Ureter (tissue), 1 donor: ENCODE results near the gene DEPDC5. TPM values are rescaled to one million over a fixed set of nuclear protein-coding genes. Genes with fewer than 3 reads are reported as not detected.

Experiments
- DNase-seq: peaks from one replicate; pipeline ENCODE4 v3.0.0-alpha.2; 2020; ENCODE audit warnings: low spot score
- total RNA-seq: library from RNA; stranded (reverse); gene quantifications from one replicate; pipeline ENCODE4 v1.2.4, GENCODE V29; 2023
- donor health status: DM: yes; HTN: yes; CAD: no.

The DEPDC5 gene
- total RNA-seq, 1 donor from 2014 or later: 55.4 TPM

DNA sequence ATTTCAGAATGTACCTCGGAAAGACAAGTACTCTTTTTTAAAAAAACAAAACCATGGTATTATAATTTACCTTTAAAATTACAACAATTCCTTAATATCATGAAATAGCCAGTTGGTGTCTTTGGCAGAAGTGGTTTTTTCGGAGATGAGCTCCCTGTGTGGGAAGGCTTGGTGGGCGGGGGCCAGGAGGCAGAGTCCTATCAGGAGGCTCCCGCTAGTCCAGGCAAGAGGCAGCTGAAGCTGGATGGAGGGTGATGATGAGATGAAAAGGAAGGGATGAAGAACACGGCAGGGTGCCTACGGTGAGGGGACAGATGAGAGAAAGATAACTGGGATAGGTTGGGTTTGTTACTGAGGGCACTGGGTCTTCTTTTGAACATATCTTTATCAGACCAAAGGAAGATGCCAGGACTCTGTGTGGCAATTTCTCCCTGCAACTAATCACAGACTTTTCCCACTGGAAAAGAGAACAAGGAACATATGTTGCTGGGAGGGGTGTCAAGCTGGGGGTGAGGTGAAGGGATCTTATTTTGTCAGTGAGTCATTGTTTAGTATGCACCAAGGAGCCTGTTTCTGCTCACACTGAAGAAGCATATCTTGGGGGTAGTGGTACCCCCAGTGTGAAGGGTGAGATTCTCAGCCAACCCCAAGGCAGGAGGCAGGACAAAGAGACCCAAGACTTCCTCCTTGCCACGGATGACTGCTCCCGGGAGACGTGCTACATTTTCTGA is 99.0 kb downstream of the DEPDC5 start:
- no peak for DNase-seq

DNA sequence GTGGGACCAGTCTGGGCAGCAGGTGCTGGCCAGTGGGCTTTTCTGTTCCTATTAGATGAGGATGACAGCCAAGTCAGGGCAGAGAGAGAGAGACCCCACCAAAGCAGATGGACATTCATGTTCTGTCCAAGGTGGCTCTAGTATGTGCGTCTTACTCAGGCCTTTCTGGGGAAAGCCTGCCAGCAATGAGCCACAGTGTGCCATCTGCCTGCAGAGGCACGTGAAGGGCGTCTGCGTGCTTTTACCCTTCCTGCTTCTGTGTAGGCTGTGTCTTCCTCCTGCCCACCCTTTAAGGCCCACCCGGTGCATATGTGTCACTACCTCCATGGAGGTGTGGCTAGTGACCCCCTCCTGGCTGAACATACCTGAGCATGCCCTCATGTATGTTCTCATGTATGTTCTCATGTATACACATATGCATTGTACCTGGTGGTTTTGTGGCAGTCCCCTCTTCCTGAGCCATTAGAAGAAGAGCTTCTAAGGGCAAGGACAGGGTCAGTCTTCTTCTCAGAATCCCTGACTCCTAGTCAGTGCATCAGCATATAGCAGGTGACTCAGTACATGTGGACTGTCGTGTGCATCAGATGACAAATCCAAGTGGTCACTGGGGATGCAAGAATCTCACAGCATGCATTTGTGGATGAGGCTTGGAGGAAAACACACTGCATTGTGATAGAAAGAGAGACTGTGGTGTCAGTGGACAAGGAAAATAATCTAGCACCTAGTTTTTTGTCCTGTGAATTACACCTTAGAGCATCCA is 100.1 kb downstream of the DEPDC5 start:
- DNase-seq: no peak

DNA sequence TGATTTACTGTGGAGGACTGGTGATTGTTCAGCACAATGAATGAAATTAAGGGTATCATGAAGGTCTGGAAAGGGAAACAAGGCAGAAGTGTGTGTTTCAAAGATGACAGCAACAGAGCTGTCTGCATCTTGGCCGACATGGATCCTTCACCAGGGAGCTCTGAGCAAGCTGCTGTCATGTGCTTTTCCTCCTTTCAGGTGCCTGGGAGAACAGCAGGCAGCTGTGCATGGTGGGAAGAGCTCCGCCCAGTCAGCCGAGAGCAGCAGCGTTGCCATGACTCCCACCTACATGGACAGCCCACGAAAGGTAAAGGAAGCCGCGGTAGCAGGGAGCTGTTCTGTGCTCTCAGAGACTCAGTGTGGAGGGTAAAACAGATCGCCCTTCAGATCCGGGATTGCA is 103.4 kb downstream of the DEPDC5 start:
- DNase-seq: no peak

DNA sequence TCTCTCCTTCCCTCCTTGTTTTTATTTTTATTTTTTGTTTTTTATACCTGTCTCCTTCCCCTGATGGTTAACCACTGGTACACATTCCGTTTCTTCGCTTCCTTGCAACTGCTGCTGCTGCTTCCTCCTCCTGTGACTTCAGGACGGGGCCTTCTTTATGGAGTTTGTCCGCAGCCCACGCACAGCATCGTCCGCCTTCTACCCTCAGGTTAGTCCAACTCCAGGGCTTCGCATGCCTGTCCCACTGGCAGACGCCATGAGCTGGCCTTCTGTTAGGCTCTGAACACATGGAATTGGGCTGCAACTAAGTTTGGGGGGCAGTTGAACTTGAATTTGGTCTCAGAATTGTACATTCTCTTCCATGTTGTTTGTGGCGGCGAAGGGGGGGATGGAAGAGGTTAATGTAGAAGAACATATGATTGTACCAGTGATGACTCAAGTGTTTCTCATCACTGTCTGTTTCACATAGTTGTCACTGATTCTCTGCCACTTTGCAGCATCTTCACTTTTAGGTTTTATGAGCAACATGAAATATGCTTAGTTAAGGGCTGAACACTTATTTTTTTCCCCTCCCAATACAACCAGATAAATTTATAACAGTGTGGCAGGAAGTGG is 107.5 kb downstream of the DEPDC5 start:
- DNase-seq: no peak

DNA sequence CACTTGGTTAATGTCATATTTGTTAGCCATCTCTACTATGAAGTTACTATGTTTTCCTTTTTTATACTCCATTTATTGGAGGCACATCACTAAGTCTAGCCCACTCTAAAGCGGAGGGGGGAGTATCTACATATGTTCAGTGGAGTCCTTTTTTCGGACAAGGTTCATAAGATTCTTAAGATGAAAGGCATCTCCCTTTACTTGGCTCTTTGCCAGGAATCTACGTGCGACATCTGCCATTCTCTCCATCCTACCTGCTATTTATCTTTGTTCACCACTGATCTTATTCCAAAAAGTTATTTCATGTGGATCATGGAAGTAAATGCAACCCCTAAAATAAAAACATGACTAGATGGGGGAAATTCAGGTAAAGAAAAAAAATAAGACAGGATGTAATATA is 113.1 kb downstream of the DEPDC5 start:
- DNase-seq: no peak

DNA sequence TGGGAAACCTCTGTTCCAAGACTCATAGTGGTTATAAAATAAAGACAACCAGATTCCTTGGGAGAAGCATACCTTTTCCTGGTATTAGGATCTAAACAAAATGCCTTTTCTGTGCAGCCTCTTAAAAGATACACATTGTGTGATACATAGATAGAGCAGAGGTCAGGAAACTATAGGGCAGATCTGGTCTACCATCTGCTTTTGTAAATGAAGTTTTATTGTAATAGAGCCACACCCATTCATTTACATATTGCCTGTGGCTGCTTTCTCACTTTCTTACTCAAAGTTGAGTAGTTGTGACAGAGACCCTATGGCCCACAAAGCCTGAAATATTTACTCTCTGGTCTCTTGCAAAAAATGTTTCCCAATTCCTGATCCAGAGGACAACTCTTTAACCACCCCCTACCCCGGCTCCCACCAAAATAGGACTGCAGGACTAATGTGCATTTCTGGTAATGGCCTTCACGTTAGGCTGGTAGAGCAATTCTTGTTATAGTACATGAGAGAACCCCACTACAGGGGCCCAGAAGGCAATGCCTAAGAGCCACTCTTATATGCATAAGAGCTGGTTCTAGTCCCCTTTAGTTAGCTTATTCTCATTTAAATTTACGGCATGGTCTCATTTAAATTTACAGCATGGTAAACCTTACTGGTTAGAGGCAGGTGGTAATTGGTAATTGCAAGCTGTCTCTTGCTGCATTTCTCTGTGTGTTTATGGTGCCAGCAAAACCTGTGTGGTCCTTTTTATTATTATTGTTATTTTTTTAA is 113.8 kb downstream of the DEPDC5 start:
- no peak for DNase-seq

DNA sequence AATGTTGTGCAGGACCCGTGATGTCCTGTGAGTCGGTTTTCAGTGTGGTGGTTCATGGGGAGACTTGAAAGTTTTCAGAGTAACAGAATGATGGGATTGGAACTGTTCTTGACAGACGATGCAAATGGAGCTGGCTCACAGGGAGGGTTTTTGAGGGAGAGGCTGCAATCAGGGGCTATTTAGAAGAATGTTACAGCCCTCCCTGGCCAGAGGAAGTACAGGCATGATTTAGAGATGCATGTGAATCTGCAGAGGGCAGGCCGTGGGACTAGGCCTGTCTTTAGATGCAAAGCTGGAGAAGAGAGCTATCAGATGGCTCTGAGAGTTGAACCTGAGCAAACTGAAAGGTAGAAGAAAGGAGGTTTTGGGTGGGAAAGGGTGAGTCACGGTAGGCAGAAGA is 115.9 kb downstream of the DEPDC5 start:
- DNase-seq: no peak

DNA sequence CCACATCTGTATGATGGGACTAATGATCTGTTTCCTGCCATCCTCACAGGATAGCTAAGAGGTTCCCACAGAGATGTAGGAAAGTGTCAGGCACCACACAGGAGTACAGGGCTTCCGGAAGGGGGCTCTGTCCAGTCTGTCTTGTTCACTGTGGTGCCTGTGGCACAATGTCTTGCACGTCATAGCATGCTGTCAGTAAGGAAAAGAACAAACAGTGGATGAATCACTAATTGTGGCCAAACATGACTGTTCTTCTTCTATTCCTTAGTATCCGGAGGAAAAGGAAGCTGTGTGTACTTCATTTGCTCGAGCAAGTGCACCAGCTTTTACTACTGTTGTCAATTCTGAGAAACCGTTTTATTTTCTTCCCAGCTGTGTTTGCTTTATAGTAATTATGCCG is 117.1 kb downstream of the DEPDC5 start:
- DNase-seq: peak; percentile 54

DNA sequence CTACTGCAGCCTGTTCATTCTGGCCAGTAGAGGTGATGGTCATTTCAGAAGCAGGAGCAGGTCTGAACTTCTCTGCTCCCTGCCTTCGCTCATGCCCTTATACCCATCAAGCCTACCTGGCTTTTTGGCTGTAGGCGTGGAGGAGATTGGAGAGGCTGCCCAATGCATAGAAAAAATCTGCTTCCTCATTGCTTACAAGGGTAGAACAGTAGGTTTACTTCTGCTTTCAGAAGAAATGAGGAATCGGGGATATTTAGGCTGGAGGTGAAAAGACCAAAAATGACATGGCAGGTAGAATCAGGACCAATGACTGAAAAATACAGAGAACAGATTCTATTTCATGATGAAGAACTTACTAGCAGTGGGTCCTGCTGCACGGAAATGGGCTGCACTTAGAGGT is 117.7 kb downstream of the DEPDC5 start:
- DNase-seq: no peak

DNA sequence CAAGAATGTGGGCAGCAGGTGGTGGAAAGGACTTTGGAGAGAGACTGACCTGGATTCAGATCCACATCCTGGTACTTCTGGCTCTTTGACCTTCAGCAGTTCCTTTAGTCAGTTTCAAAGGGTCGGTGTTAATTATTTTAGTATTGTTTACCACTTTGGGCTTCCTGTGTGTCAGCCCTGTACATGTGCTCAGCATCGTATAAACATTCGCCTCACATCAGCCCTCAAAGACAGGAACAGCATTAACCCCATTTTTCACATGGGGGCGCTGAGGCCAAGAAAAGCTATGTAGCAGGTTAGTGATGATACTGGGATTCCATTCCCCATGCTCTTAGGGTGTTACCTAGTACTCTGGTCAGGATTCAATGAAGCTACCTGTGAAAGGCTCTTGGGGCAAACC is 118.4 kb downstream of the DEPDC5 start:
- DNase-seq: no peak

DNA sequence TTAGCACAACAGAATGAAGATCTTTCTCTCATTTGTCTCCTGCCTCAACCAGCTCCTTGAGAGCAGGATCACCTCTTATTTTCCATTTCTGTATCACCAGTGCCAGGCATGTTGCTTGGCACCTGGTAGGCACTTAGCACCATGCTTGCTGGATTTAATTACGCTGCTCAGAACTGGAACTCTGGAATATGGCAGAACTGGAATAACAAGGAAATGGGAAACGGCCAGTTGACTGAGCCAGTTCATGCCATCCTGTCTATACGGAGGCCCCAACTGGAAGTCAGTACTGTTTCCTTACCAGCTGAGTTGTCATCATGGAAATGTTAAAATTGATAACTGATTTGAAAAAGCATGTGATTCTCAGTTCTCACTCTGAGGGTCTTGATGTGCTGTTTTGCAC is 121.0 kb downstream of the DEPDC5 start:
- DNase-seq: no peak

DNA sequence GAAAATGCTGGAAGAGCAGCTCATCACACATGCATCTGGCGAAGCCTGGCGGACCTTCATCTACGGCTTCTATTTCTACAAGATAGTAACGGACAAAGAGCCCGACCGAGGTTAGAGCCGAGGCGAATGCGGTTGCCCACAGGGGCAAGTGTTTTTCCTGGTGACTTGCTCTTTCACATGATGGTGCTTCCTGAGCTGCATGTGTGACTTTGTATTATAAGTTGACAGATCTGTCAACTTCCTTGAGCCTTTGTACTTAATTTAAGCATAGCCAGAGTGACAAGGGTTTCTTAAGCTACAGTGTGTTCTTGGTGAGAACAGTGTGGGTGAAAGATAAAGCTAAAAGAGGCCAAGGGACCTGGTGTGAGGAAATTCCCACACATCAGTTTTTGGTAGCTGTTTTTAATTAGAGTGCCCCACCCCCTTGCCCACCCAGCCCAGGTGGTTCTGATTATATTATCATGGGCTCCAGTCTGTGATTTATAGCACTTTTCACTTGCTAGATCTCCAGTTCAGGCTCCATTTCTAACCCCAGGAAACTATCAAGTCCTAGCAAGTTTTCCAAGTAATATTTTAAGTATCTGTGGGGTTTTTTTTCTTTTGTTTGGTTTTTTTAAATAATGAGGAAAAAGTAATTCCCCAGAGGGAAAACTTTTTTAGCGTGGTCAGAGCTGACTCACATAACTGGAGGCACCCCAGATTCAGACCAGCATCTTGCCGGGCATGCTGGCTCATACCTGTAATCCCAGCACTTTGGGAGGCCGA is 122.5 kb downstream of the DEPDC5 start:
- no peak for DNase-seq

DNA sequence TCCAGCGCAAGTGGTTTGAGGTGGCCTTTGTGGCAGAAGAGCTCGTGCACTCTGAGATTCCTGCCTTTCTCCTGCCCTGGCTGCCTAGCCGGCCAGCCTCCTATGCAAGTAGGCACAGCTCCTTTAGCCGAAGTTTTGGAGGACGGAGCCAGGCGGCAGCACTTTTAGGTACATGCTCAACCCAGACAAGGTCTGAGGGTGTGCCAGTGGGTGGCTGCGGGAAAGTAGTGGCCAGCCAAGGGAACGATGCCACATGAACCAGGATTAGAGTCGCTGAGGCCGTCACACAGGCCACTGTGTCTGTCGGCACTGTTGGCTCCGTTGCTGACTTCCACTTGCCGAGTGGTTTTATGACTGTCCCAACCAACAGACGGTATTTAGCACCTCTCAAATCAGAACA is 125.8 kb downstream of the DEPDC5 start:
- DNase-seq: no peak

DNA sequence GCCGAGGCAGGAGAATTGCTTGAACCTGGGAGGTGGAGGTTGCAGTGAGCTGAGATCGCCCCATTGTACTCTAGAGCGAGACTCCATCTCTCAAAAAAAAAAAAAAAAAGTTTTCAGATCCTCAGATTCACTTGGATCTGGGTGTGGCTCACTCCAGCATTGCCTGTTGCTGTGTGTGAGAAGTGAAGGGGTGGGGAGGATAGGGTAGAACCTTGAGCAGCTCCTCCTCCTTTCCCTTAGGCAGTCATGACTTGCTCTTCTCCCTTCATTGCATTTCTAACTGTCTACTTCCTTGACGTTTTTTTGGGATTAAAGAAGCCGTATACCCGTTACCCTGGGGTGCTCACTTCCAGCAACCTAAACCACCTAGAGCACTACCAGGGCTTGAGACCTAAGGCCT is 127.4 kb downstream of the DEPDC5 start:
- no peak for DNase-seq

DNA sequence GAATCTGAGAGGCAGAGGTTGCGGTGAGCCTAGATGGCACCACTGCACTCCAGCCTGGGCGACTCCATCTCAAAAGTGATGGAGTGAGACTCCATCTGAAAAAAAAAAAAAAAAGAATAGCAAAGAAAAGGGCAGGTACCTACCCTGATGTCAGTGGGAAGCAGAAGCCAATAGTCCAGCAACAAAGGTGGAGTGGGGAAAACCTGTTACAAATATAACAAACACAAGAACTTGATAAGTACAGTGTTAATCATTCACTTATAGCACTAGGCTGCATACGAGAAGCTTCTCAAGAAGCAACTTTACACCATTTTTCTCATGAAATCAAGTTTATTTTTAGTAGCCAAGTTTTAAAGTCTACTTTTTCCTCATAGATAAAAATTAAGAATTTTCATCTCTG is 128.0 kb downstream of the DEPDC5 start:
- DNase-seq: no peak

DNA sequence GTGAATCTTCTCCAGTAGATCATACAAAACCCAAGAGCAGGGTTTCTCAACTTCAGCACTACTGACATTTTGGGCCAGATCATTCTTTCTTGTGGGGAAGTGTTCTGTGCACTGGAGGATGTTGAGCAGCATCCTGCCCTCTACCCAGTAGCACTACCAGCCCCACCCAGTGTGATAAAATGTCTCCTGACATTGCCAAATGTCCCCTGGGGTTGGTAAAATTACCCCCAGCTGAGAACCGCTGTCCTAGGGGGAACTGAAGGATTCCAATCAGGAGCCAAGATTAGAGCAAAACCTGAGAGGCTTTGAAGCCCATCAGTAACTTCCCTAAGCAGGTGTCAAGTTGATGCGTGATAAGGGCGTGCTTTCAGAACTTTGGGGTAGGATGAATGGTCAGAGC is 129.2 kb downstream of the DEPDC5 start:
- no peak for DNase-seq

DNA sequence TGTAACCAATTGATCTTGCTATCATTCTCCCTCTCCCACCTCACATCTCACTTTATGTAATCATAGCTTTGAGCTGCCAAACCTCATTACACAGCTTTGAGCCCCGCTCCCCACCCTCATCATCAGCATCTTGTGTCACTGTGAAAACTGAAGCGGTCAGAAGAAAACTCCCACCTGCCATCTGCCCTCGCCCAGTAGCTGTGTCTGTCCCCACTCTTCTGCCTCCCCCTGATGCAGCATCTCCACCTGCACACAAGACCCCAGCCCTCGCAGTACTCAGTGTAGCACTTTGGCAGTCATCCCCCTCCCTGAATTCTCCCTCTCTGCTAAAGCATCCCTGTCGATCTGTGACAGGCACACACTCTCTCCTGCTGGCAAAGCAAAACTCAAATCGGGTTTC is 130.2 kb downstream of the DEPDC5 start:
- DNase-seq: no peak

DNA sequence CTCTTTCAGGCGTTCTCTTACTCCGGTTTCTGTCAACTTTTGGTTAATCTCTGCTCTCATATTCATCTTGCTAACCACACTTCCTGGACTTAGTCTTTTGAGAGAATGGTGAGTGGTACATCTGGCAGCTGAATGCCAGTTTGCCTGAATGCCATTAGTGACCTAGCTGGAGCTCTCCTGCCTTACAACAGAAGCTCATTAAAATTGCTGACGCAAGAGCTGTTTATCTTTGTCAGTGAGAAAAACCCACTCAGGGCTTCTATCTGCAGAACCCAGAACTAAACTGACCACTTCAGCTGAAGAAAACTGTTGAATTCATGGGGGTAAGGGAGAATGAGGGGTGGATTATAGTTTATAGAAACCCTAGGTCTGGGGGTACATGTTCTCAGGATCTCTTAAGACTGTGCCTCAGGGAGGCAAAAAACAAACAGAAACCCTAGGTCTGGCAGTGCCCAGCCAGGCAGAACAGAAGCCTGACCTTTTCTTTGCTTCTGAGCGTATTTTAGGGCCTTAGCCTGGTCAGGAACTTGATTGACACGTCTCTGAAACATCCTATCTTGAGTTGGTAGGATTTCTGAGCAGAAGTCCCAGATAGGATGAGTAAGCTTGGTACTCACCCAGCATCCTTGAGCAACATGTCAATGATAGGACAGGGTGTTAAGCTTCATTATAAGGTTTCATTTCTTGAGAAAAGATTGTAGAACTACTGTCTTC is 137.7 kb downstream of the DEPDC5 start:
- no peak for DNase-seq

DNA sequence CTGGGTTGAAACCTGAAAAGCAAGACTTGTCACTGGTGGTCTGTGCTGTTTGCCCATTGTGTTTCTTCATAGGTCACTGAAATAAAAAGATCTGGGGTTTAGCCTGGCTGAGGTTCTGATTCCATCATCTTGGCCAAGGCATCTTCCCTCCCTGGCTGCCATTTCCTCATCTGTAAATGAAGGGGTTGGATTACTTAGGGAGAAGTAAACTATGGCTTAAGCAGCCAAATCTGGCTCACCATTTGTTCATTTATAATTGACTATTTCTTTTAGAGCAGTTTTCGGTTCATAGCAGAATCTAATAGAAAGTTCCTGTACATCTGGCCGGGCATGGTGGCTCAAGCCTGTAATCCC is 138.2 kb downstream of the DEPDC5 start:
- DNase-seq: no peak

DNA sequence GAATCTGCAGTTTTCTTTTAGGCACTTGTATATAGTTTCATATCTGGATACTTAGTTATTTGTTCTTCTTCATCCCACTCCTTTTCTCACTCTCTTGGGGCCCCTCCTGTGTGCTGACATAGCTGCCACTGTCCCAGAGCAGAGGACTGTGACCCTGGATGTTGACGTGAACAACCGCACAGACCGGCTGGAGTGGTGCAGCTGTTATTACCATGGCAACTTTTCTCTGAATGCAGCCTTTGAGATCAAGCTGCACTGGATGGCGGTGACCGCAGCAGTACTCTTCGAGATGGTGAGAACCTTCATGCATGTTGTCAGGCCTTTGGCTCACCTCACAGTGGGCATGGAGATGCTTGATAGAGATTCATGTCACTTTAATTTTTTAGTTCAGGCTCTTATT is 139.6 kb downstream of the DEPDC5 start:
- DNase-seq: no peak
